Measurements from ENCODE around the gene GPR78.

DNA sequence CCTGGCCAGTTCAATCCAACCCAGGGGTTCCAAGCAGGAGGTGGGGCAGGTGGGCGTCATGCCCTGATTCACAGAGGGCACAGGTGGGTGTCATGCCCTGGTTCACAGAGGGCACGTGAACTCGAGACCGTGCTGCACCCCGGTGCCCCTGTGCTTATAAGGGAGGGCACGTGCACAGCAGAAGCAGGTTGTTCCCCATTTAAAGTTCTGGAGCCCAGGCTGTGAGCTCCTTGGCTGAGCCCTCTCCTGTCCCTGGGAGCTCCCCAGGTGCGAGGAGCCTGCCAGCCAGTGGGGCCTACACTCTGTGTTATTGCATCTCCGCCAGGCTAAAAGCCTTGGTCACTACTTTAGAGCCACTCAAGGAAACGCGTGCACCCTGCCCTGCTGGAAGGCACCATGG, 9.1 kb downstream of the GPR78 start:
- TF ChIP-seq CTCF (IDR thresholded peaks at IDR 0.05) (no peak), POLR2A (IDR thresholded peaks at IDR 0.05) (no peak)
